GM12873 (cell line): ENCODE data around the gene SPEM2.

Experiments used
- TF ChIP-seq, protein P1 (sequence below): IDR thresholded peaks from 2 replicates; pipeline ENCODE4 v1.5.1; 2012; ENCODE audit warnings: low read depth, mild to moderate bottlenecking, moderate library complexity, low read length, control low read depth; ENCODE audit not compliant: insufficient read depth; ENCODE audit errors: missing control alignments

Gene SPEM2

GRCh38 chr17:7394452-7395191 is 30.8 kb upstream of the SPEM2 start, which contains the start of gene PLSCR3:
PLSCR3 (minus strand) TSS chr17:7394525; CDS start chr17:7394110, 415 bp downstream.
- TF ChIP-seq, protein P1, sequence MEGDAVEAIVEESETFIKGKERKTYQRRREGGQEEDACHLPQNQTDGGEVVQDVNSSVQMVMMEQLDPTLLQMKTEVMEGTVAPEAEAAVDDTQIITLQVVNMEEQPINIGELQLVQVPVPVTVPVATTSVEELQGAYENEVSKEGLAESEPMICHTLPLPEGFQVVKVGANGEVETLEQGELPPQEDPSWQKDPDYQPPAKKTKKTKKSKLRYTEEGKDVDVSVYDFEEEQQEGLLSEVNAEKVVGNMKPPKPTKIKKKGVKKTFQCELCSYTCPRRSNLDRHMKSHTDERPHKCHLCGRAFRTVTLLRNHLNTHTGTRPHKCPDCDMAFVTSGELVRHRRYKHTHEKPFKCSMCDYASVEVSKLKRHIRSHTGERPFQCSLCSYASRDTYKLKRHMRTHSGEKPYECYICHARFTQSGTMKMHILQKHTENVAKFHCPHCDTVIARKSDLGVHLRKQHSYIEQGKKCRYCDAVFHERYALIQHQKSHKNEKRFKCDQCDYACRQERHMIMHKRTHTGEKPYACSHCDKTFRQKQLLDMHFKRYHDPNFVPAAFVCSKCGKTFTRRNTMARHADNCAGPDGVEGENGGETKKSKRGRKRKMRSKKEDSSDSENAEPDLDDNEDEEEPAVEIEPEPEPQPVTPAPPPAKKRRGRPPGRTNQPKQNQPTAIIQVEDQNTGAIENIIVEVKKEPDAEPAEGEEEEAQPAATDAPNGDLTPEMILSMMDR, result peak; percentile 65

DNA sequence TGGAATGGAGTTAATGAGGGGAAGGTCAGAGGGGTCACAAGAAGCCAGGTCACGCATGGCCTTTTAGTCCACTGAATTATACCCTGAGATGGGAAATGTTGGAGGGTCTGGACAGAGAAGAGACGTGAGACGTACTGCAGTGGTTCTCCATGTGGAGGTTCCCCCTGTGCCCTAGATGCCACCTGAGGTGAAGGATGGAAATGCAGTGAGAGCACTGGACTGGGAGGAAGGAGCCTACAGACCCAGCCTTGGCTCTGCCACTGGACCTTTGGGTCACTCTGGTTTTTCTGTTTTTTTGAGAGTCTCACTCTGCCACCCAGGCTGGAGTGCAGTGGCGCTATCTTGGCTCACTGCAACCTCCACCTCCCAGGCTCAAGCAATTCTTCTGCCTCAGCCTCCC is 29.3 kb upstream of the SPEM2 start:
- TF ChIP-seq, protein P1, result no peak

DNA sequence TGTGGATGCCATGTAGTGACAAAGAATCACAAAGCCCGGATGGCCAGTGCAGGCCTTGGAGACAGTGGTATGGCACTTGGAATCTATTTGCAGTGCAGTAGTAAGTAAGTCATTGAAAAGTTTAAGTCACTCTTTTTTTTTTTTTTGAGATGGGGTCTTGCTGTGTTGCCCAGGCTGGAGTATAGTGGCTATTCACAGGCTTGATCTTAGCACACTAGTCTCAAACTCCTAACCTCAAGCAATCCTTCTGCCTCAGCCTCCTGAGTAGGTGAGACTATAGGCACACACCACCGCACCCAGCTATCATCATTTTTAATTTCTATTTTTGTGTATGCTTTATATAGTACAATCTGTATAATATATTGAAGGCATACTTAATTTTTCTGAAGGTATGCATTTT is 26.8 kb upstream of the SPEM2 start:
- TF ChIP-seq, protein P1, result no peak

DNA sequence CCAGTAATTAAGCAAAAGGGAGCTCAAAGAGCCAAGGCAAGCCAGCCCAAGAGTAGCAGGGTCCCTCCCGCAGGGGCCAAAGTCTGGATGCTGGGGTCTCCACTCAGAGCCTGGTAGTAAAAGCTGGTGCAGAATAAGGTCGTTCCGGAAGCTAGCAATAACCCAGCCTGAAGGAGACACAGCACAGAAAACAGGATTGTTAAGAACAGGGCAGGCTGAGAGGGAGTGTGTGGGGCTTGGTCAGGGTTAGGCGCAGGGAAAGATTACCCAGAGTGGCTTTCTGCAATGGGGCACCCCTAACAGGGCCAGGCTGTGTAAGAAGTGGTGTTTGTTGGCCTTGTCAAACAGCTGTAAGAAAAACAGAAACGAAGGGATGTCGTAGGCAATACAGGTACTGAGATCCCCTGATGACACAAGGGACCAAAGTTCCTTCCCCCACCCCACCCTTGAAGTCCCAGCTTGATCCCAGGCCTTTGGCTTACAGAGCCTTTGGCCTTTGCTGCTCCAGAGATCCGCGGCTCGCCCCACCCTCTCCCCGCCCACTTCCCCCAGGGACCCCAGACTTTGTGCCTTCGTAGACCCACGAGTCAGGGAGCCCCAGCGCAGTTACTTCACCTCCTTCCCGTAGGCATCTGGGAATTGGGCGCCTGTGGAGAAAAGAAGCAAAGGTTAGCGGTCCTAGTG is 22.2 kb upstream of the SPEM2 start:
- TF ChIP-seq, protein P1, result no peak

- TF ChIP-seq, protein P1, result no peak
Measured at GRCh38 chr17:7403727-7403976, 21.8 kb upstream of the SPEM2 start.

GRCh38 chr17:7403977-7404736 is 21.3 kb upstream of the SPEM2 start, which contains the start of gene TMEM256:
TMEM256 (minus strand) TSS chr17:7404097; CDS start chr17:7404084, 13 bp downstream.
- TF ChIP-seq, protein P1, result no peak
